HCT116 (cell line): ENCODE measurements around the gene DPH2.

Experiments used
- CEBPB ChIP-seq: IDR thresholded peaks from 2 replicates; pipeline ENCODE4 v1.6.1; 2012; ENCODE audit warnings: low read depth
- ELF1 ChIP-seq: IDR thresholded peaks from 2 replicates; pipeline ENCODE4 v1.6.1; 2012; ENCODE audit warnings: low read depth, borderline replicate concordance
- EZH2 ChIP-seq: fragments of 200-600 bp; sonication (generic); IDR thresholded peaks from 2 replicates; pipeline ENCODE4 v1.6.1; 2017; ENCODE audit warnings: antibody characterized with exemption, mixed run types
- EZH2phosphoT487 ChIP-seq: fragments of 200-600 bp; IDR thresholded peaks from 2 replicates; pipeline ENCODE4 v1.6.1; 2018; ENCODE audit warnings: antibody characterized with exemption, borderline replicate concordance
- POLR2A ChIP-seq: IDR thresholded peaks from 2 replicates; pipeline ENCODE4 v1.7.0; 2011; ENCODE audit warnings: borderline replicate concordance; ENCODE audit not compliant: insufficient read depth, insufficient read length; ENCODE audit errors: extremely low read depth
- POLR2AphosphoS5 ChIP-seq: IDR thresholded peaks from 2 replicates; pipeline ENCODE4 v1.6.1; 2011; ENCODE audit warnings: mild to moderate bottlenecking, low read depth, low read length, moderate library complexity
- RAD21 ChIP-seq: IDR thresholded peaks from 2 replicates; pipeline ENCODE4 v1.6.1; 2012; ENCODE audit warnings: low read depth, mild to moderate bottlenecking
- SIN3A ChIP-seq: IDR thresholded peaks from 2 replicates; pipeline ENCODE4 v1.6.1; 2012; ENCODE audit warnings: low read depth
- TCF7L2 ChIP-seq: IDR thresholded peaks from 2 replicates; pipeline ENCODE4 v1.7.0; 2011; ENCODE audit warnings: borderline replicate concordance, inconsistent platforms; ENCODE audit not compliant: insufficient read depth, insufficient read length; ENCODE audit errors: extremely low read depth
- ZNF274 ChIP-seq: fragments of 200-500 bp; sonication (Bioruptor generic); IDR thresholded peaks from 2 replicates; pipeline ENCODE4 v1.6.1; 2014; ENCODE audit warnings: mild to moderate bottlenecking, low read depth, low read length, inconsistent platforms
- TF ChIP-seq, protein P1 (sequence below), 3 experiments: fragments of 200-600 bp in 1 of 3; sonication (generic) in 1 of 3; IDR thresholded peaks in 2 of 3; conservative IDR thresholded peaks in 1 of 3; 2 replicates each; pipeline ENCODE4 v1.5.1; 2012 to 2017; ENCODE audit warnings: low read depth in 2 of 3, low read length in 2 of 3, antibody characterized with exemption in 1 of 3, borderline replicate concordance in 1 of 3, control low read depth in 1 of 3, mild to moderate bottlenecking in 1 of 3, mixed read lengths in 1 of 3, mixed run types in 1 of 3, moderate library complexity in 1 of 3; ENCODE audit not compliant: insufficient read depth in 1 of 3
- TF ChIP-seq, protein P2 (sequence below): IDR thresholded peaks from 2 replicates; pipeline ENCODE4 v1.6.1; 2012; ENCODE audit warnings: low read depth
- TF ChIP-seq, protein P3 (sequence below): IDR thresholded peaks from 2 replicates; pipeline ENCODE4 v1.6.1; 2012

DNA sequence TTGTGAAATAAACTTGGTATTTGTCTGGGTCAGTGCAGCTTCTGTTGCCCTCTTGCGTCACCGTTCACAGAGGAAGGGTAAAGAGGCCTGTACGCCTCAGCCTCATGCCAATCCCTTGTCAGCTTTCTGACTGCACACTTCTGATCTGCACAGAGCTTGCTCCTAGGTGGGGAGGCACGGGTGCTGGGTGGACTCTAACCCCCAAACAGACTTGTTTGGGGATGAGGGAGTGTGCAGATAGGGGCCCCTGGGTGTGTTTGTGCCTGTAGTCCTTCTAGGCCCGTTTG, 8.4 kb downstream of the DPH2 start:
- TF ChIP-seq ELF1 (no peak), POLR2AphosphoS5 (no peak), POLR2A (no peak), EZH2phosphoT487 (no peak), SIN3A (no peak), EZH2 (no peak), CEBPB (no peak), RAD21 (no peak), ZNF274 (no peak), TCF7L2 (no peak)
- TF ChIP-seq, protein P1, sequence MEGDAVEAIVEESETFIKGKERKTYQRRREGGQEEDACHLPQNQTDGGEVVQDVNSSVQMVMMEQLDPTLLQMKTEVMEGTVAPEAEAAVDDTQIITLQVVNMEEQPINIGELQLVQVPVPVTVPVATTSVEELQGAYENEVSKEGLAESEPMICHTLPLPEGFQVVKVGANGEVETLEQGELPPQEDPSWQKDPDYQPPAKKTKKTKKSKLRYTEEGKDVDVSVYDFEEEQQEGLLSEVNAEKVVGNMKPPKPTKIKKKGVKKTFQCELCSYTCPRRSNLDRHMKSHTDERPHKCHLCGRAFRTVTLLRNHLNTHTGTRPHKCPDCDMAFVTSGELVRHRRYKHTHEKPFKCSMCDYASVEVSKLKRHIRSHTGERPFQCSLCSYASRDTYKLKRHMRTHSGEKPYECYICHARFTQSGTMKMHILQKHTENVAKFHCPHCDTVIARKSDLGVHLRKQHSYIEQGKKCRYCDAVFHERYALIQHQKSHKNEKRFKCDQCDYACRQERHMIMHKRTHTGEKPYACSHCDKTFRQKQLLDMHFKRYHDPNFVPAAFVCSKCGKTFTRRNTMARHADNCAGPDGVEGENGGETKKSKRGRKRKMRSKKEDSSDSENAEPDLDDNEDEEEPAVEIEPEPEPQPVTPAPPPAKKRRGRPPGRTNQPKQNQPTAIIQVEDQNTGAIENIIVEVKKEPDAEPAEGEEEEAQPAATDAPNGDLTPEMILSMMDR (IDR thresholded peaks at IDR 0.05 in 2 of 3, conservative IDR thresholded peaks at IDR 0.05 in 1 of 3; ENCODE audit: borderline replicate concordance in 1 of 3, insufficient read depth in 1 of 3, low read depth in 2 of 3, low read length in 2 of 3): no peak
- TF ChIP-seq, protein P2, sequence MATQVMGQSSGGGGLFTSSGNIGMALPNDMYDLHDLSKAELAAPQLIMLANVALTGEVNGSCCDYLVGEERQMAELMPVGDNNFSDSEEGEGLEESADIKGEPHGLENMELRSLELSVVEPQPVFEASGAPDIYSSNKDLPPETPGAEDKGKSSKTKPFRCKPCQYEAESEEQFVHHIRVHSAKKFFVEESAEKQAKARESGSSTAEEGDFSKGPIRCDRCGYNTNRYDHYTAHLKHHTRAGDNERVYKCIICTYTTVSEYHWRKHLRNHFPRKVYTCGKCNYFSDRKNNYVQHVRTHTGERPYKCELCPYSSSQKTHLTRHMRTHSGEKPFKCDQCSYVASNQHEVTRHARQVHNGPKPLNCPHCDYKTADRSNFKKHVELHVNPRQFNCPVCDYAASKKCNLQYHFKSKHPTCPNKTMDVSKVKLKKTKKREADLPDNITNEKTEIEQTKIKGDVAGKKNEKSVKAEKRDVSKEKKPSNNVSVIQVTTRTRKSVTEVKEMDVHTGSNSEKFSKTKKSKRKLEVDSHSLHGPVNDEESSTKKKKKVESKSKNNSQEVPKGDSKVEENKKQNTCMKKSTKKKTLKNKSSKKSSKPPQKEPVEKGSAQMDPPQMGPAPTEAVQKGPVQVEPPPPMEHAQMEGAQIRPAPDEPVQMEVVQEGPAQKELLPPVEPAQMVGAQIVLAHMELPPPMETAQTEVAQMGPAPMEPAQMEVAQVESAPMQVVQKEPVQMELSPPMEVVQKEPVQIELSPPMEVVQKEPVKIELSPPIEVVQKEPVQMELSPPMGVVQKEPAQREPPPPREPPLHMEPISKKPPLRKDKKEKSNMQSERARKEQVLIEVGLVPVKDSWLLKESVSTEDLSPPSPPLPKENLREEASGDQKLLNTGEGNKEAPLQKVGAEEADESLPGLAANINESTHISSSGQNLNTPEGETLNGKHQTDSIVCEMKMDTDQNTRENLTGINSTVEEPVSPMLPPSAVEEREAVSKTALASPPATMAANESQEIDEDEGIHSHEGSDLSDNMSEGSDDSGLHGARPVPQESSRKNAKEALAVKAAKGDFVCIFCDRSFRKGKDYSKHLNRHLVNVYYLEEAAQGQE: no peak
- TF ChIP-seq, protein P3, sequence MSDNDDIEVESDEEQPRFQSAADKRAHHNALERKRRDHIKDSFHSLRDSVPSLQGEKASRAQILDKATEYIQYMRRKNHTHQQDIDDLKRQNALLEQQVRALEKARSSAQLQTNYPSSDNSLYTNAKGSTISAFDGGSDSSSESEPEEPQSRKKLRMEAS: no peak
